Spleen (tissue), 11 donors: ENCODE measurements around the gene RGPD4. TPM values are rescaled to one million over a fixed set of nuclear protein-coding genes. Genes with fewer than 3 reads are reported as not detected.

Source experiments
- DNase-seq: peaks from one replicate; pipeline ENCODE4 v3.0.0-alpha.2; 2020
- H3K27ac ChIP-seq, 8 donors: fragments of 200-600 bp; sonication (generic) in 7 of 8; 1 replicate in 4 of 8; 2 replicates in 4 of 8; pipeline versions ENCODE4 v1.5.0 to v1.8.0; 2016 to 2021; ENCODE audit warnings: inconsistent platforms in 4 of 8, mild to moderate bottlenecking in 4 of 8, moderate library complexity in 1 of 8
- H3K27me3 ChIP-seq, 7 donors: fragments of 200-600 bp; sonication (generic) in 6 of 7; replicated peaks in 1 of 7; 1 replicate in 4 of 7; 2 replicates in 3 of 7; pipeline versions ENCODE4 v1.5.0 to v1.8.0; 2016 to 2021; ENCODE audit warnings: inconsistent platforms in 3 of 7, mild to moderate bottlenecking in 1 of 7
- H3K36me3 ChIP-seq, 6 donors: fragments of 200-600 bp; sonication (generic) in 5 of 6; 1 replicate in 4 of 6; 2 replicates in 2 of 6; pipeline versions ENCODE4 v1.5.0 to v1.8.0; 2016 to 2021; ENCODE audit warnings: inconsistent platforms in 2 of 6
- H3K4me1 ChIP-seq, 6 donors: fragments of 200-600 bp; sonication (generic) in 5 of 6; 1 replicate in 3 of 6; 2 replicates in 3 of 6; pipeline versions ENCODE4 v1.5.0 to v1.8.0; 2016 to 2021; ENCODE audit warnings: inconsistent platforms in 3 of 6
- H3K4me3 ChIP-seq, 8 donors: fragments of 200-600 bp; sonication (generic) in 7 of 8; 1 replicate in 4 of 8; 2 replicates in 4 of 8; pipeline versions ENCODE4 v1.5.0 to v1.8.0; 2016 to 2021; ENCODE audit warnings: inconsistent platforms in 4 of 8, mild to moderate bottlenecking in 4 of 8, moderate library complexity in 2 of 8
- H3K9me3 ChIP-seq, 8 donors: fragments of 200-600 bp; sonication (generic) in 7 of 8; 1 replicate in 4 of 8; 2 replicates in 4 of 8; pipeline versions ENCODE4 v1.5.0 to v1.8.0; 2016 to 2021; ENCODE audit warnings: inconsistent platforms in 4 of 8
- CTCF ChIP-seq, 11 experiments: fragments of 200-600 bp in 7 of 11; fragments of 450-650 bp in 4 of 11; sonication (generic) in 4 of 11; IDR thresholded peaks in 8 of 11; conservative IDR thresholded peaks in 3 of 11; 1 replicate in 7 of 11; 2 replicates in 4 of 11; pipeline versions ENCODE4 v1.4.0 to v1.8.0; 2016 to 2021; ENCODE audit warnings: antibody characterized with exemption in 11 of 11, inconsistent platforms in 4 of 11, mild to moderate bottlenecking in 1 of 11
- POLR2A ChIP-seq, 3 donors: fragments of 450-650 bp; IDR thresholded peaks; one replicate each; pipeline ENCODE4 v1.5.1; 2017; ENCODE audit warnings: antibody characterized with exemption in 3 of 3, mild to moderate bottlenecking in 1 of 3
- POLR2AphosphoS5 ChIP-seq, 3 donors: sonication (generic); formaldehyde crosslinking; IDR thresholded peaks; one replicate each; pipeline ENCODE4 v1.5.1; 2017; ENCODE audit warnings: antibody characterized with exemption in 3 of 3
- WGBS, 5 donors: extraction: QIAGEN DNeasy Blood & Tissue Kit in 3 of 5; methylation state at CpG; one replicate each; pipeline versions ENCODE4 v1.1.5 to v1.1.7; 2013 to 2018; 5-methylcytosine and 5-hydroxymethylcytosine counted together
- intact Hi-C: fragments of 100-400 bp; cut with DNase I; formaldehyde crosslinking; loops from one replicate; pipeline ENCODE4 v1.15.0; 2023; ENCODE audit warnings: low total_unique reads
- polyA plus RNA-seq, 3 donors: library from polyadenylated mRNA; stranded (reverse); fragments of 200-250 nt; gene quantifications; one replicate each; pipeline ENCODE4 v1.2.1, GENCODE V29; 2013
- total RNA-seq, 7 donors: library from RNA; depleted of rRNA in 3 of 7; stranded (reverse); fragments of >200 nt in 3 of 7; fragmentation: NEBNext Ultra II Directional in 4 of 7; extraction: Animal tissue kit (Norgen Biotek cat#: 25700) in 4 of 7; gene quantifications; one replicate each; pipeline versions ENCODE4 v1.1.0 to v1.2.1, GENCODE V29; 2016 to 2021
- donor health status: healthy with polysubstance abuse.
- donor health status: DM: no; HTN: no; CAD: no; lungs with moderate emphysema.
- donor health status: DM: no; HTN: no; CAD: no.
- donor health status: Bipolar disorder and iron deficiency.
- donor health status: healthy.
- donor health status: DM: no; HTN: no; CAD: no.
- donor health status: DM: yes; HTN: yes; CAD: no.

The RGPD4 gene
- total and polyA plus RNA-seq, 10 donors, result 0.13 to 0.14 TPM; not detected in 8

- Histone ChIP-seq H3K9me3 (peaks cover 0 to 4% (median 0%) of the 10 kb centered on the region in 8 donors), H3K27ac (no peak overlapping the region), H3K36me3 (no peaks in the 10 kb centered on the region), H3K4me1 (no peaks in the 10 kb centered on the region), H3K27me3 (no peaks in the 10 kb centered on the region), H3K4me3 (no peak overlapping the region)
- TF ChIP-seq POLR2A (IDR thresholded peaks at IDR 0.05) (no peak), POLR2AphosphoS5 (IDR thresholded peaks at IDR 0.05) (no peak), CTCF (IDR thresholded peaks at IDR 0.05 in 8 of 11, conservative IDR thresholded peaks at IDR 0.05 in 3 of 11) (no peak)
- no peak for DNase-seq
- 50 to 72% (median 56%) methylated on average over 3 of the region's 3 CpGs for WGBS, 5 donors
- intact Hi-C loops, result no loop called here
Measured at GRCh38 chr2:107809835-107810234, 16.9 kb upstream of the RGPD4 start.

- TF ChIP-seq POLR2AphosphoS5 (IDR thresholded peaks at IDR 0.05) (no peak), POLR2A (IDR thresholded peaks at IDR 0.05) (no peak), CTCF (IDR thresholded peaks at IDR 0.05 in 8 of 11, conservative IDR thresholded peaks at IDR 0.05 in 3 of 11) (no peak)
- intact Hi-C loops, result no loop called here
- no peaks in the 10 kb centered on the region for H3K36me3 ChIP-seq
- 27 to 67% (median 44%) methylated on average over 1 of the region's 1 CpG for WGBS, 5 donors
- no peak overlapping the region for H3K27ac ChIP-seq
- no peaks in the 10 kb centered on the region for H3K27me3 ChIP-seq
- no peak overlapping the region for H3K4me3 ChIP-seq
- no peak for DNase-seq
- no peaks in the 10 kb centered on the region for H3K4me1 ChIP-seq
- H3K9me3 ChIP-seq, result peaks cover 0 to 4% (median 0%) of the 10 kb centered on the region in 8 donors
Measured at GRCh38 chr2:107810734-107811133, 16.0 kb upstream of the RGPD4 start.

GRCh38 chr2:107811411-107811810 lies 15.3 kb upstream of the RGPD4 start:
- WGBS, 5 donors, result 77 to 98% (median 84%) methylated on average over 2 of the region's 2 CpGs
- Histone ChIP-seq H3K36me3 (no peaks in the 10 kb centered on the region), H3K9me3 (peaks cover 0 to under 1% (median 0%) of the 10 kb centered on the region in 8 donors), H3K27me3 (no peaks in the 10 kb centered on the region), H3K4me3 (no peak overlapping the region), H3K27ac (no peak overlapping the region), H3K4me1 (no peaks in the 10 kb centered on the region)
- no peak for DNase-seq
- no peak for TF ChIP-seq POLR2AphosphoS5 (IDR thresholded peaks at IDR 0.05)
- TF ChIP-seq POLR2A (IDR thresholded peaks at IDR 0.05), result no peak
- TF ChIP-seq CTCF (IDR thresholded peaks at IDR 0.05 in 8 of 11, conservative IDR thresholded peaks at IDR 0.05 in 3 of 11), result no peak
- intact Hi-C loops, result no loop called here

DNA sequence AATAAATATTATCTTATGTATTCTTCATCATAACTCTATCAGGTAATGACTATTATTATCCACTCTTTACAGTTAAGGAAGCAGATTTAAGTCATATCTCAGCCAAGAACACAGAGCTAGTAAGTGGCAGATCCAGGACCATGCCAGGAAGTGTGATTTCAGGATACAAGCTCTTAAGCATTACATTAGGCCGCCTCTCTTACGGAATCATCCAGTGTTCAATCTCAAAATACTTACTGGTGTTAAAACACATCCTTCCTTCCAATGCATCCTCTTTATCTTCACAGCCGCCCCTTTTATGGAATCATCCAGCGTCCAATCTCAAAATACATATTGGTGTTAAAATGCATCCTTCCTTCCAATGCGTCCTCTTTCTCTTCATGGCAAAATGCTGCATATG lies 14.7 kb upstream of the RGPD4 start:
- TF ChIP-seq POLR2A (IDR thresholded peaks at IDR 0.05), result no peak
- Histone ChIP-seq H3K36me3 (no peaks in the 10 kb centered on the region), H3K9me3 (no peaks in the 10 kb centered on the region), H3K27ac (no peak overlapping the region), H3K4me3 (no peak overlapping the region), H3K4me1 (no peaks in the 10 kb centered on the region), H3K27me3 (no peaks in the 10 kb centered on the region)
- 57 to 78% (median 73%) methylated on average over 5 of the region's 5 CpGs for WGBS, 5 donors
- intact Hi-C loops, result no loop called here
- no peak for DNase-seq

DNA sequence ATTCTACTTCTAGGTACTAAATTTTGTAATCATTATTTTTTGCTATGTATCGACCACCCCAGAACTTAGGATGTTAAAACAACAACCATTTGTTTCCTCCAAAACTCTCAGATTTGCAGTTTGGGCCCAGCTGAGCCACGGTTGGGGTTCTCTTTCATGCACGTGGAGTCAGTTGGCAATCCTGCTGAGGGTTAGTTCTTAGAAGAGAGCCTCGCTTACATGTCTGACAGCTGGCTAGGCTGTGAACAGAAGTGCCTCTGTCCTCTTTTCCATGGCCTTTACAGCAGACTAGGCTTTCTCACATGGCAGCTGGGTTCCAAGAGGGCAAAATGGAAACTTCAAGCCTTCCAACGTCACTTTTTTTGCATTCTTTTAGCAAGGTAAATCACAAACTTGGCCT lies 9.3 kb upstream of the RGPD4 start:
- H3K9me3 ChIP-seq, result no peaks in the 10 kb centered on the region
- intact Hi-C loops, result no loop called here
- H3K36me3 ChIP-seq, result no peaks in the 10 kb centered on the region
- H3K4me3 ChIP-seq, result no peak overlapping the region
- no peak overlapping the region for H3K27ac ChIP-seq
- 66 to 75% (median 69%) methylated on average over 5 of the region's 5 CpGs for WGBS, 5 donors
- no peaks in the 10 kb centered on the region for H3K4me1 ChIP-seq
- DNase-seq, result no peak
- TF ChIP-seq POLR2AphosphoS5 (IDR thresholded peaks at IDR 0.05) (no peak), CTCF (IDR thresholded peaks at IDR 0.05 in 8 of 11, conservative IDR thresholded peaks at IDR 0.05 in 3 of 11) (no peak), POLR2A (IDR thresholded peaks at IDR 0.05) (no peak)
- H3K27me3 ChIP-seq, result no peaks in the 10 kb centered on the region
